Stimulated activated CD4-positive, alpha-beta T cell treated with anti-CD3 and anti-CD28 coated beads, Interleukin-1b, Interleukin-23, amount 100 ng/mL, for 1 hour (primary cell): ENCODE results near the gene PRPSAP1.

Experiments
- DNase-seq, 2 donors: peaks; one replicate each; pipeline ENCODE4 v3.0.0-alpha.2; 2020; ENCODE audit warnings: low read depth in 2 of 2

The PRPSAP1 gene

GRCh38 chr17:76383546-76384221 is 30.0 kb upstream of the PRPSAP1 start:
- DNase-seq = peak in 1 of 2 donors; percentile 17

- DNase-seq = peak; percentile 19 to 32
Measured at GRCh38 chr17:76382803-76383545, 29.3 kb upstream of the PRPSAP1 start.

- no peak for DNase-seq
Measured at GRCh38 chr17:76382351-76382802, 28.7 kb upstream of the PRPSAP1 start.

- no peak for DNase-seq
Measured at GRCh38 chr17:76381633-76382350, 28.1 kb upstream of the PRPSAP1 start.

- no peak for DNase-seq
Measured at GRCh38 chr17:76379646-76380376, 26.1 kb upstream of the PRPSAP1 start.

GRCh38 chr17:76379275-76379641 is 25.5 kb upstream of the PRPSAP1 start:
- DNase-seq = no peak

GRCh38 chr17:76378548-76379274 is 25.0 kb upstream of the PRPSAP1 start:
- DNase-seq = no peak

- no peak for DNase-seq
Measured at GRCh38 chr17:76376318-76377133, 22.8 kb upstream of the PRPSAP1 start.

GRCh38 chr17:76371656-76372628 is 18.2 kb upstream of the PRPSAP1 start:
- no peak for DNase-seq

GRCh38 chr17:76370261-76370993 is 16.7 kb upstream of the PRPSAP1 start:
- DNase-seq = no peak

GRCh38 chr17:76369804-76370203 is 16.1 kb upstream of the PRPSAP1 start:
- no peak for DNase-seq

- DNase-seq = no peak
Measured at GRCh38 chr17:76369379-76369778, 15.7 kb upstream of the PRPSAP1 start.

- no peak for DNase-seq
Measured at GRCh38 chr17:76368545-76368944, 14.8 kb upstream of the PRPSAP1 start.

- DNase-seq = no peak
Measured at GRCh38 chr17:76367642-76368041, 13.9 kb upstream of the PRPSAP1 start.

GRCh38 chr17:76366247-76366646 is 12.5 kb upstream of the PRPSAP1 start:
- DNase-seq = no peak

GRCh38 chr17:76365256-76365903 is 11.7 kb upstream of the PRPSAP1 start:
- no peak for DNase-seq

GRCh38 chr17:76363107-76363842 is 9.6 kb upstream of the PRPSAP1 start:
- DNase-seq = no peak
